Epithelial cell of esophagus (primary cell): ENCODE measurements around the gene TUBA3E.
A peak's percentile ranks its signal among the peaks of the same experiment; 100 is the strongest.
"Not testable (repeated sequence)": the region's sequence is repeated elsewhere in the genome, so short reads cannot be mapped to it uniquely, and the experiment has no call there.

Experiments used
- DNase-seq: peaks from one replicate; pipeline ENCODE4 v3.0.0; 2010; ENCODE audit warnings: low read depth
- H3K4me3 ChIP-seq: 2 replicates; pipeline ENCODE4 v1.5.1; 2011; ENCODE audit warnings: mild to moderate bottlenecking, low read length, control low read depth
- TF ChIP-seq, protein P1 (sequence below): IDR thresholded peaks from 2 replicates; pipeline ENCODE4 v1.5.1; 2011; ENCODE audit warnings: low read depth, mild to moderate bottlenecking, low read length, control low read depth, inconsistent platforms; ENCODE audit not compliant: insufficient read depth; ENCODE audit errors: missing control alignments

Gene TUBA3E

DNA sequence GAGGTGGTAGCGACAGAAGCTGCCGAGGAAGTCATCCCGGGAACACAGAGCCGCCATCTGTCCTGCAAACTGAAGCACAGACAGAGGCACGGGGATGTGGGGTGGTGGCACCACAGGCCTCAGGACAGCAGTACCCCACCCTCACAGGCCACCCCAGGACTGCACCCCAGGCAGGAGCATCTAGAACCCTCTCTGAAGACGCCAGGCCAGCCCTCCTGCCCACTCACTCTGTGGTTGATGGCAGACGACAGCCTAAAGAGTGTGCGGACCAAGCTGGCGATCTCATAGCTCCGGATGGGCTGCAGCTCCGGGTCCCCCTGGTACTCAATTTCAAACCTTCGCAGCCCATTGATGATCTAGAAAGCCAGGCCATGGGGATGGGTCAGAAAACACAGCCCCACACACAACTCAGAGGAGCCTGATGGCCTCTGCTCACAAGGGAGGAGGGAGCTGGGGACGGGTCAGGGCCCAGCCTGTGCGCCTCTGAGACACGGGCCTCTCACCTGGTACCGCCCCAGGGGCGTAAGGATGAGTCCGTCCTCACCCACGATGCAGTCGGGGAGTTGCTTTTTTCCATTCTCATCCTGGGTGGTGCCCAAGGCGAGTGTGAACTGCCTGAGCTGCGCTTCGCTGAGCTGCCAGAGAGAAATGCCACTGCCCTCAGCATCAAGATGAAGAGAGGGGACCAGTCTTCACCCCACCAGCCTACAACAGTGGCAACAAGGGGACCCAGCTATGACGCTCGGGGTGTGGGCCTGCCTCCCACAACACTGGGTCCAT is 45.2 kb downstream of the TUBA3E start:
- no peak overlapping the region for H3K4me3 ChIP-seq
- DNase-seq: no peak
- TF ChIP-seq, protein P1, sequence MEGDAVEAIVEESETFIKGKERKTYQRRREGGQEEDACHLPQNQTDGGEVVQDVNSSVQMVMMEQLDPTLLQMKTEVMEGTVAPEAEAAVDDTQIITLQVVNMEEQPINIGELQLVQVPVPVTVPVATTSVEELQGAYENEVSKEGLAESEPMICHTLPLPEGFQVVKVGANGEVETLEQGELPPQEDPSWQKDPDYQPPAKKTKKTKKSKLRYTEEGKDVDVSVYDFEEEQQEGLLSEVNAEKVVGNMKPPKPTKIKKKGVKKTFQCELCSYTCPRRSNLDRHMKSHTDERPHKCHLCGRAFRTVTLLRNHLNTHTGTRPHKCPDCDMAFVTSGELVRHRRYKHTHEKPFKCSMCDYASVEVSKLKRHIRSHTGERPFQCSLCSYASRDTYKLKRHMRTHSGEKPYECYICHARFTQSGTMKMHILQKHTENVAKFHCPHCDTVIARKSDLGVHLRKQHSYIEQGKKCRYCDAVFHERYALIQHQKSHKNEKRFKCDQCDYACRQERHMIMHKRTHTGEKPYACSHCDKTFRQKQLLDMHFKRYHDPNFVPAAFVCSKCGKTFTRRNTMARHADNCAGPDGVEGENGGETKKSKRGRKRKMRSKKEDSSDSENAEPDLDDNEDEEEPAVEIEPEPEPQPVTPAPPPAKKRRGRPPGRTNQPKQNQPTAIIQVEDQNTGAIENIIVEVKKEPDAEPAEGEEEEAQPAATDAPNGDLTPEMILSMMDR: no peak

DNA sequence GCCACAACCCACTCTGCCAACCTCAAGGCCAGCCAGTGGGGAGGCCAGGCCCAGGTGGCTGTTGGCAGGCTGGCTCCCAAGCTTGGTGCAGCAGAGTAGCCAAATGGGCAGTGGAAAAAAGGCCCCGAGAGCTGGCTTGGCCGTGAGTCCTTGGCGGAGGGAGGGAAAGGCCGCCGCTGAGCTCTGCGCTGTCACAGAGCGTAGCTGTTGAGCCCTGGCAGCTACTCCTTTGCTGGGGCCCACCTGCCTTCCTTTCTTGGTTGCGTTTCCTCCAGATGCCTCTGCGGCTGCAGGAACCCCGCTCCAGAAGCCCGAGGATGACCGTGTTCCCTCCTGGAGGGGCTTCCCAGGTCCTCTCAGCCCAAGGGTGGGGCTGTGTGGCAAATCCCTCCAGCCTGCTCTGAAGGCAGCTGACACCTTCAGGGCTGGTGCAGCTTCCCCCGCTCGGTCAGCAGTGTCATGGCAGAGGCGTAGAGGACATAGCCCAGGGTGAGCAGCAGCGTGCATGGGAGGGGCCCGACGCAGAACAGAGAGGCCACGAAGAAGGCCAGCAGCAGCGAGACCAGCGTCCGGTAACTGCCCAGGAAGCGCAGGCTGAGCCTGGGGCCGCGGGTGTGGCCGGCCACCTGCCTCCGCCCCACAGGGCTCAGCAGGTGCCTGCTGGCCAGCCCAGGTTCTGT is 46.0 kb downstream of the TUBA3E start:
- not testable (repeated sequence) for DNase-seq, H3K4me3 ChIP-seq

DNA sequence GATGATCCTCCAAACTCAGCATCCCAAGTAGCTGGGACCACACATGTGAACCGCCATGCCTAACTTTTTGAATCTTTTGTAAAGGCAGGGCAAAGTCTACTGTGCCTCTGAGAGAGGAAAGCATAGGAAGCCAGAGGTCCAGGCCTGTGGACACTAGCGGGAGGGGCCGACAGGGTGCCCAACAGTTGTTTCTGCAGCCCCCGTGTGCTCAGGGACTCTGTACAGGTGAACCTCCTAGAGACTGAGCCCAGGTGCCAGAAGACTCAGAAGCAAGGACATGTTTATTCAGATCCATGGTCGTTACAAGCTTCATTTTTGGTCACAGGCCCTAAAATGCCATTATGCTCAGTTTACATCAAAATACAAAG is 47.1 kb downstream of the TUBA3E start:
- DNase-seq, H3K4me3 ChIP-seq: not testable (repeated sequence)

DNA sequence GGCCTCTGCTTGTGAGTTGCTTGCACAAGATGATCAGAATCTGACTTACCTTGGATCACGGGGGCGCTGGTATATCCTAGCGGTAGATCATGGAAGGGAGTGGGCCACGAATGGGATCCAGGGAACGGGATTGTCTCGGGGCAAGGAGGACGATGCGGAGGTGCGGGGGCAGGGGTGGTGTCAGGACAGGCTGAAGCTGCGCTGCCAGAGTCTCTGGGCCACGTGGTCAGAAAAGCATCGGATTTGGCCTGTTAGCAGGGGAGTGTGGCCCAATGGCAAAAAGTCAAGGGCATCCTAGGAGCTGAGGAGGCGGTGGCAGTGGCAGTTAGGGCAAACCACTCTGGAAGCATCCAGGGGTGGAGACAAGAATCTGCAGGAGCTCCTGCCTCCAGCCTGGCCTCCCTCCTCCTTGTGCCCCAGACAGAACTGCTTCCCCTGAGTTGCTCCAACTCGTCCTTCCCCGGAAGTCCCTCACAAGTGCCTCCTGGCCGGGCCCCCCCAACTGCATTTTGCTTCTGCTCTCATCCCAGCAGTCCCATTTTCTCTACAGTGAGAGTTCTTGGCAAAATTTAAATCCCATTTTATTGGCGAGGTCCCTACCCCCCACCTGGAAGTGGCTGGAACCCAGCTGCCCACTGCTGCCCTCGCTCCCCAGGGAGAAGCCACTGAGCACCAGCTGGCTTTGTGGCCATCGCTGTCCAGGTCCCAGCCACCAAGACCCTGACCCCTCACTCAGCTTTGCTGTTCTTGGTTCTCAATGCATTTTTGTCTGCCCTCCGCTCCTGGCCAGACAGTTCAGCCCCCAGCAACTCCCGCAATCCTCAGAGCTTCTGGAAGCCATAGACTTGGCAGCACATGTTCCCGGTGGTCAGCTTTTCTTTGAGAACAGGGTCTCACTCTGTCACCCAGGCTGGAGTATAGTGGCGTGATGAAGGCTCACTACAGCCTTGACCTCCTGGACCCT is 47.8 kb downstream of the TUBA3E start:
- no peak for DNase-seq
- TF ChIP-seq, protein P1: no peak
- H3K4me3 ChIP-seq: no peak overlapping the region

DNA sequence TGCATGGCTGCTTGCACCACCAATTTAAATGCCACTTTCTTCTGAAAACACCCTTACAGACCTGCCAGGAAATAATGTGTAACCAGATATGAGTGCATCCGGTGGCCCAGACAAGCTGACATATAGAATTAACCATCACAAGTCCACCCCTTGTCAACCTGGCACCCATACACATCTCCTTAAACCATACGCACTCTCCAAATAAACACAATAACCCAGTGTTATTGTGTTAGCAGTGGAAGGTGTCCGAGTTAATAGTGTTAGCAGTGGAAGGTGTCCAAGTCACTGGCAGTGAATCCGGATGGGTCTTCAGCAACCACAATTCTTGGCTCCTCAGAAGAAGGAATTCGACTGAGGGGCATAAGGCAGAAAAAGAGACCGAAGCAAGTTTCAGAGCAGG is 49.7 kb downstream of the TUBA3E start:
- not testable (repeated sequence) for DNase-seq, H3K4me3 ChIP-seq

DNA sequence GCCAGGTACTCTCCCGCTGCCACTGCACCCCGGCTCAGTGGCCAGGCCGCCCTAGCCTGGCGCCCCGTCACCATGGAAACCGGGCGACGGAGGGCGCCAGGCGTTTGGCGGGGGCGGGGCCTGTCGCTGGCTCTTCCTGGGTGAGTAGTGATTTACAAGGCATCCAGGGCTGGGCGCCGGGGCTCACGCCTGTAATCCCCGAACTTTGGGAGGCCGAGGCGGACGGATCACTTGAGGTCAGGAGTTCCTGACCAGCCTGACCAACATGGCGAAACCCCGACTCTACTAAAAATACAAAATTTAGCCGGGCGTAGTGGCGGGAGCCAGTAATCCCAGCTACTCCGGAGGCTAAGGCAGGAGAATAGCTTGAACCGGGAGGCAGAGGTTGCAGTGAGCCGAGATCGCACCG is 53.2 kb downstream of the TUBA3E start, which contains the start of gene CCDC74B:
CCDC74B (minus strand) TSS at position 107 of the 409 bp plus-strand sequence. CDS start 116 bp downstream, outside the sequence.
- peak within 1 kb of the TSS; percentile 10 for H3K4me3 ChIP-seq
- peak; percentile 27 for DNase-seq

DNA sequence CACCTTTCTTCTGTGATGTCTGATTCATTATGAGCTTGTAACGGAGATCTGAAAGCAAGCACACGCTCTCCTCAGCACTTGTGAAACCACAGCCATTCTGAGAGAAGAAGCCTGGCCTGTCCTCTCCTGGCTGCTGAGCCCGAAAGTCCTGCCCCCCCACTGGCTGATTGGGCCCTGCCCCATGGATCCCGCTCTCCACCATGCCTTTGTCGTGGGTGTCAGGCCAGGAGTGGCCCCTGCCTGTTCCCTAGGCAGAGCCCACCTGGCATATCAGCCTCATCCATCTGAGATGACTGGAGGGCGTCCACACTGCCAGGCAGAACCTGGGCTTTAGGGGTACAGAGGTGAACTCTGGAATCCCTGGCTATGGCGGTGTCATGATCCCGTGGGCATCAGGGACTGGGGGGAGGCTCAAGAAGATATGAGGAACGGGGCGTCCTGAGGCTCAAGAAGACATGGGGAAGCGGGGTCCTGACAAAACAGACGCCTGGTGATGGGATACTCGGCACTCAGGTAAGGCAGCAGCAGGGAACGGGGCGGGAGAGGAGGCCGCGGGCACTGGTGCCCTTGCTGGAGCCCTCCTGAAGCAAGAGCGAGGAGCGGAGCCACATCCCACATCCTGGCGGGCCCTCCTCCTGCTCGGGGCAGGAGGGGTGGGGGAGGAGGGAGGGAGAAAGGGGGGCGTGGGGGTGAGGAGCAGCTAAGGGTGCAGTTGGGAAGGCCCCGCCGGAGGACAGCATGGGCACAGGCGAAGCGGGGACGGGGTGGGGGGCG is 54.8 kb downstream of the TUBA3E start:
- DNase-seq, H3K4me3 ChIP-seq: not testable (repeated sequence)

DNA sequence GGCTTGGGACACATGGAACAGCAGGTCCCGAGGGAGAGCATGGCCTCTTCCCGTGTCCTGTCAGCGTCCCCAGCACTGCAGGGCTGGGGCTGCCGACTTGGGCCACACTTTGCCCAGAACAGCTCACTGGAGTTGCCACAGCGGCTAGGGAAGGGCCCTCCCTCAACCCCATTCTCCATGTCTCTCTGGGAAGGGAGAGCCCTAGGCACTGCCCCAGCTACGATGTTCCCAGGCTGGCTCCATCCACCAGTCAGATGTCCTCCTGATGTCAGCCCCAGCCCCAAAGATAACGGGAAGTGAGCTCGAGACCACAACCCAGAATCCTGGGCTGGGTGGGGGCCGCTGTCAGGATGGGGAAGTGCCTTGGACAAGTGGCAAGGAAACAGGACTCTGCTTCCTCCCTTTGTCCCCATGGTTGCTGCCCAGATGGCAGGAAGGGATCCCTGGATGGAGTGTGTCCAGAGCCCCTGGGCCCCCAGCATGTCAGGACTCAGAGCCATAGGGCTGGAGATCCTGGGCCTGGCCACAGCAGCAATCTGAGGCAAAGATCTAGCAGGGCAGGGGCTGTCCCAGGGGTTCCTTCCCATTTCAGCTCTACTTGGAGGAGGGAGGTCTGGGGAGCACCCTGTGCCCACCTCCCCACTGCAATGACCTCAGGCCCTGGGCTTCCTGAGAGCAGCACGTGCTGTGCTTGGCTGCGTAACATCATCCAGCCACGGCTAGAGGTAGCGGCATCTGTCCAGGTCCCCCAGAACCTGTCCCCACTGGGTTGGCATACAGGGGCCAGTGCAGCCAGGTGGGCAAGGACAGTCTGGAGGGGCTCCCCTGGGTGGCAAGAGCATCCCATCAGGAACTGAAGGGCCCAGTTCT is 55.6 kb downstream of the TUBA3E start:
- not testable (repeated sequence) for DNase-seq, H3K4me3 ChIP-seq
